ENCODE results near the gene LRRFIP1.

DNA sequence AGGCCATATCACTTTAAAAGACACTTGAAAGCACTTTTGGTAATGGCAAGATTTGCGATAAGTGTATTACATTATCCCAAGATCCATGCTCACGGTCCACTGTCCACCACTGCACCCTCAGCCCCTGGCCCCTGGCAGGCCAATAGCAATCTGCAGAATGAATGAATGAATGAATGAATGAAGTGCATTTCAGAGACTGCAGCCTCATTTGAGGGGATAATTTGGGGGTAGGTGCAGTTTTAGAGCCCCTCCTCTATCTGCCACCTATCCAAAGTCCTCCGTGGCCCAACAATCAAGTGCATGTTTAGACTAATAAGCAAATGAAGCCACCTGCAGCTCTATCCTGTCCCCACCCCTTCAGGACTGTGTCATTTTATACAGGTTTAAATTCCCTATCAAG, 169.9 kb downstream of the LRRFIP1 start:
- TF ChIP-seq POLR2A (IDR thresholded peaks at IDR 0.05; ENCODE audit: low read depth, low read length), result no peak
- TF ChIP-seq TAF1 (IDR thresholded peaks at IDR 0.05; ENCODE audit: low read depth, low read length), result no peak
